HUES48 (cell line): ENCODE measurements around the gene BUB1.
"Not testable (repeated sequence)": the region's sequence is repeated elsewhere in the genome, so short reads cannot be mapped to it uniquely, and the experiment has no call there.

Experiments used
- H3K27ac ChIP-seq: one replicate; pipeline ENCODE4 v1.7.0; 2013; ENCODE audit warnings: low read depth, low read length, inconsistent platforms
- H3K27me3 ChIP-seq: 2 replicates; pipeline ENCODE4 v1.6.1; 2013; ENCODE audit warnings: mild to moderate bottlenecking, low read length; ENCODE audit not compliant: control insufficient read depth, insufficient read depth
- H3K36me3 ChIP-seq: 2 replicates; pipeline ENCODE4 v1.6.1; 2013; ENCODE audit warnings: low read length; ENCODE audit not compliant: control insufficient read depth, insufficient read depth
- H3K4me1 ChIP-seq: 2 replicates; pipeline ENCODE4 v1.6.1; 2013; ENCODE audit warnings: mild to moderate bottlenecking, low read length; ENCODE audit not compliant: control insufficient read depth, insufficient read depth
- H3K4me3 ChIP-seq: 2 replicates; pipeline ENCODE4 v1.5.1; 2013; ENCODE audit warnings: mild to moderate bottlenecking, low read depth, low read length
- H3K9ac ChIP-seq: 2 replicates; pipeline ENCODE4 v1.6.1; 2013; ENCODE audit warnings: mild to moderate bottlenecking, low read depth, low read length, moderate library complexity
- H3K9me3 ChIP-seq: 2 replicates; pipeline ENCODE4 v1.6.1; 2013; ENCODE audit warnings: low read length; ENCODE audit not compliant: control insufficient read depth, insufficient read depth

The BUB1 gene

DNA sequence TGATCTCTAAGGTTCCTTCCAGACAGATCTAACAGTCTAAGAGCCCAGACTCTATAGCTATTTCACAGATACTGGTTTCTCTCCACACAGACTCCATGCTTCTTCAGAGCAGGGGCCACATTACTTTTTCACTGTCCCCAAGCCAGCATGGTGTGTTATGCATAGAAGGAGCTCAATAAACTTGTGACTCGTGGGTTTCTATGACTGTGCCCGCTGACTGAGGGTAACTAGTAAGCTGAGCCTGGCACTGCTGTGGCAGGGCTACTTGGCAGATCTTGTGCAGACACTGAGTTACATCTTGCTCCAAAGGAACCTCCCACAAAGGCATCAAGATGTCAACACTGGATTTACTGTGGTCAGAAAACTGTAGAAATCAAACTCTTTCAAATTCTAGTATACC lies 85.9 kb downstream of the BUB1 start:
- H3K9me3 ChIP-seq, H3K4me1 ChIP-seq, H3K36me3 ChIP-seq, H3K4me3 ChIP-seq, H3K27ac ChIP-seq, H3K27me3 ChIP-seq, H3K9ac ChIP-seq: not testable (repeated sequence)

DNA sequence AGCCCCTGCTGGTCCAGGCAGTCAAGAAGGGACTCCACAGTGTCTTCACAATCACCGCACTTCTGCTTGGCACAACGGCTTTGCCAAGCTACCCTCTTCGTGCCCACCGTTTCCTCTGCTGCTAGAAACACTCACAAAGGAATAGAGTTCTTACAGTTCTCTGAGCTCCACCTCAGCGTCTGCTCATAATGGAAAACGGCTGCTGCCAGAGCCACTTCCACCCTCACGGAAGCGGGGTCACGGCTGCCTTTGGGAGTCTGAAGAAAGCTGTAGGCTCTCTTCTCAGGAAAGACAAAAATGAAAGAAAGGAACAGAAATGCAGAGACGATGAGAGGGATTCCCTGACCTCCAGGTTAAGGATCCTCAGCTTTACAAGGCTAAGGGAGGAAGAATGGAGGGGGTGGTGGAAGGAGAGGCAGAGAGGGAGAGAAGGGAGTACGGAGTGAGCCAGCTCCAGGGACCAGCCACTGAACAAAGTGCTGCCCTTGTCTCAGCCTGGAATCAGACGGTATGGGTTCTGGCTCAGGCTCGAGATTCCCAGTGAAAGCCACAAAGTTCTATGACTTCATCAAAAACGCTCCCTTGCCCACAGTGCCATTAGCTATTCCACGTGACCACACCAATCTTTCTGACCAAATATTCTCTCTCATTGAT lies 88.1 kb downstream of the BUB1 start:
- H3K9ac ChIP-seq, H3K9me3 ChIP-seq, H3K4me1 ChIP-seq, H3K27me3 ChIP-seq, H3K36me3 ChIP-seq, H3K27ac ChIP-seq, H3K4me3 ChIP-seq: not testable (repeated sequence)

DNA sequence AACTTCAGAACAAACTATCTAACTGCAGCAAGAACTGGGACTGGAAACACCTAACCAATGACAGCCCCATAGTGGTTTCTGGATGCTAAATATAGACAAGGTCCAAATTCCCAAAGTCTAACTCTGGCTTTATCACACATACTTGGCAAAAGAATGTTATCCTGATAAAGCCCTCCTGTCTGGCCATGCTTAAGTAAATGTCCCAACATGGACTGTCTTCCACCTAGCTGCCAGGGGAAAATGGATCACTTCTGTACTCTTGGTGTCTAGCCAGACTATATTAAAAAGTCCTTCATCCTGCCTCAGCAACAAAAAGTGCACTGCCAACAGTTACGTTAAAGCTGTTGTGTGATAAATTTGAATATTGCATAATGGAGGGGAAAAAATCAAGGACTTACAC lies 89.3 kb downstream of the BUB1 start:
- not testable (repeated sequence) for H3K9me3 ChIP-seq, H3K4me3 ChIP-seq, H3K4me1 ChIP-seq, H3K27ac ChIP-seq, H3K36me3 ChIP-seq, H3K9ac ChIP-seq, H3K27me3 ChIP-seq
